ENCODE data around the gene CELF5.
A peak's percentile ranks its signal among the peaks of the same experiment; 100 is the strongest.

CELF5 gene

DNA sequence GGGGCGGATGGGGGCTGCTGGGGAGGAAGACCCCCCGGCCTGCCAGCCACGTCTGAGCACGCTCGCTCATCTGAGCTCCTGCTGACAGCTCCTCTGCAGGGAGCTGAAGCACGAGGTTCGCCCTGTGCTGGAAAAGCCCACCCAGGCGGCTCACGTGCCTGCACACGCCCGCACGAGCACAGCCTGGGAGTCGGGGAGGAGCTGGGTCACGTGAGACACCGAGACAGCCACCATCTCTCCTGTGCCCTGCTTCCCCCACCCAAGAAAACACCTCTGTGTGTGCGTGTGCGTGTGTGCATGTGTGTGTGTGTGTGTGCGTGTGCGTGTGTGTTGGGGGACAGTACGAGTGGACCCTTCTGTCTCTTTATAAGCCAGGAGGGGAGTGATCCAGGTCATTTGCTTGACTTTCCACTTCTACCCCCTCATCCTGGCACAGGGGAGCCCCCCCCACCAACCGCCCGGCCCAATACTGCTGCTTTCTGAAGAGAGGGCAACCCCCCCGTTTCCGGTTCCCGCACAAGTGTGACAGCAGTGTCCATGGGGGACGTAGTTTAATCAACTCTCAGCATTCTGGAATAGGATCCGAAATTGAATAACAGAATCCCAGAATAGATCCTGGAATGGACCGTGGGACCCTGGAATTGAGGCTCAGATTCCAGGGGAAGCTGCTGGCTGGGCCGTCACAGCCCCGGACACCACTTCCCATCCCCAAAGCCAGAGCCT, 42.5 kb downstream of the CELF5 start:
- no peak for DNase-seq
- in situ Hi-C loops (cut with MboI; ENCODE audit: low pct_unique_long_range_greater_than_20kb, low sequenced_read_pairs), result no loop called here

- no peak for DNase-seq
- in situ Hi-C loops (cut with MboI; ENCODE audit: low pct_unique_long_range_greater_than_20kb, low sequenced_read_pairs), result no loop called here
Measured at GRCh38 chr19:3268326-3268725, 43.9 kb downstream of the CELF5 start.

- in situ Hi-C loops (cut with MboI; ENCODE audit: low pct_unique_long_range_greater_than_20kb, low sequenced_read_pairs), result no loop called here
- DNase-seq, result no peak
Measured at GRCh38 chr19:3268763-3269162, 44.3 kb downstream of the CELF5 start.

- in situ Hi-C loops (cut with MboI; ENCODE audit: low pct_unique_long_range_greater_than_20kb, low sequenced_read_pairs), result no loop called here
- DNase-seq, result no peak
Measured at GRCh38 chr19:3269916-3270671, 45.6 kb downstream of the CELF5 start.

GRCh38 chr19:3270902-3271301, 46.4 kb downstream of the CELF5 start:
- in situ Hi-C loops (cut with MboI; ENCODE audit: low pct_unique_long_range_greater_than_20kb, low sequenced_read_pairs), result no loop called here
- no peak for DNase-seq

GRCh38 chr19:3272401-3272931, 48.0 kb downstream of the CELF5 start:
- in situ Hi-C loops (cut with MboI; ENCODE audit: low pct_unique_long_range_greater_than_20kb, low sequenced_read_pairs), result no loop called here
- no peak for DNase-seq

GRCh38 chr19:3272952-3273351, 48.5 kb downstream of the CELF5 start:
- in situ Hi-C loops (cut with MboI; ENCODE audit: low pct_unique_long_range_greater_than_20kb, low sequenced_read_pairs), result no loop called here
- no peak for DNase-seq

DNA sequence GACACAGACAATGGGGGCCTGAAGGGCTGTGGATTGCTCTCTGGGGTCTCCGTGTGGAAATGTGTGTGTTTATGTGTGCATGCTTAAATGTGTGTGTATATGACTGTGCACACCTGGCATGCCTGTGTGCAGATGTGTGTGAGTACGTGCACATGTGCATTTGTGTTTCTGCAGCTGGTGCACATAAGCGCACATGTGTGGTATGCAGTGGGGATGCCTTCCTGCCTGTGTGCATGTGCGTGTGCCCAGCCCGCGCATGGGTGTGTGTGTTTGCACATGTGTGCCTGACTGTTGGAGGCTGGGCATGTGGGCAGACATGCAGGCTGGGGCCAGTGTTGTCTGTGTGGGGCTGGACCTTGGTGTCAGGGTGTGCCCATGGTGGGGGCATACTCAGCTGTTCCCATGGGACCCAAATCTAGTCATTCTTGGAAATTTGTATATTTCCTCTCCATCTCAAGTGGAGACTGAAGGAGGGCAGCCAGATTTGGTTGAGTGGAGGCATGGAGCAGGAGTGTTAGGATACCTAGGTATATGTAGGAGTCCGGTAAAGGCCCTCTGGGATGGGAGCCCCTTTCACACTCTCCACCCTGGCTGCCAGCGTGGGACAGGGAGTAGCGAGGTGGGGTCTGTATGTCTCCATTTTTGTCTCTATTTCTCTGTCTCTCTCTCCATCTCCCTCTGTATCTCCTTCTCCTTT, 49.9 kb downstream of the CELF5 start:
- no peak for DNase-seq
- in situ Hi-C loops (cut with MboI; ENCODE audit: low pct_unique_long_range_greater_than_20kb, low sequenced_read_pairs), result no loop called here

- DNase-seq, result peak; percentile 61
- in situ Hi-C loops (cut with MboI; ENCODE audit: low pct_unique_long_range_greater_than_20kb, low sequenced_read_pairs), result no loop called here
Measured at GRCh38 chr19:3274942-3275582, 50.6 kb downstream of the CELF5 start.

- in situ Hi-C loops (cut with MboI; ENCODE audit: low pct_unique_long_range_greater_than_20kb, low sequenced_read_pairs), result no loop called here
- DNase-seq, result peak; percentile 82
Measured at GRCh38 chr19:3275583-3276340, 51.3 kb downstream of the CELF5 start.

DNA sequence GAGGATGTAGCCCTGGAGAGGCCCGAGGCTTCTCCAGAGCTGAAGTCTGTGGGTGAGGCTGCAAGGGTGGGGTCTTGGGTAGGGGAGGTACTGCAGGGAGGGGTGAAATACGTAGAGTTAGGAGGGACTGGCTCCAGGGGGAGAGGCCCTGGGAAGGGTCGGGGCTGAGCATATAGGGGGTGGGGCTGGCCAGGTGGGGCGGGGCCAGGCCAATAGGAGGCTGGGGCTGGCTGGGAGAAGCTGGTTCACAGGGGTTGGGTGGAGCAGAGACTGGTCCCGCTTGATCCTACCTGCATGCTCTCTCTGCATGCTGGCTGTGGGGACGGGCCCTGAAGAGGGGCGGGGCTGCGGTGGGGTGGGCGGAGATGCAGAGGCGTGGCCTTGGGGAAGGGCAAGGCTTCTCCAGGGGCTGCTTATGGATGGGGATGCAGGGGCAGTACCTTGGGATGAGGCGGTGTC, 51.9 kb downstream of the CELF5 start:
- peak; percentile 71 for DNase-seq
- in situ Hi-C loops (cut with MboI; ENCODE audit: low pct_unique_long_range_greater_than_20kb, low sequenced_read_pairs), result no loop called here

- no peak for DNase-seq
- in situ Hi-C loops (cut with MboI; ENCODE audit: low pct_unique_long_range_greater_than_20kb, low sequenced_read_pairs), result no loop called here
Measured at GRCh38 chr19:3277649-3278048, 53.2 kb downstream of the CELF5 start.

- no peak for DNase-seq
- in situ Hi-C loops (cut with MboI; ENCODE audit: low pct_unique_long_range_greater_than_20kb, low sequenced_read_pairs), result no loop called here
Measured at GRCh38 chr19:3278294-3278693, 53.8 kb downstream of the CELF5 start.

GRCh38 chr19:3278749-3279148, 54.3 kb downstream of the CELF5 start:
- DNase-seq, result no peak
- in situ Hi-C loops (cut with MboI; ENCODE audit: low pct_unique_long_range_greater_than_20kb, low sequenced_read_pairs), result no loop called here

DNA sequence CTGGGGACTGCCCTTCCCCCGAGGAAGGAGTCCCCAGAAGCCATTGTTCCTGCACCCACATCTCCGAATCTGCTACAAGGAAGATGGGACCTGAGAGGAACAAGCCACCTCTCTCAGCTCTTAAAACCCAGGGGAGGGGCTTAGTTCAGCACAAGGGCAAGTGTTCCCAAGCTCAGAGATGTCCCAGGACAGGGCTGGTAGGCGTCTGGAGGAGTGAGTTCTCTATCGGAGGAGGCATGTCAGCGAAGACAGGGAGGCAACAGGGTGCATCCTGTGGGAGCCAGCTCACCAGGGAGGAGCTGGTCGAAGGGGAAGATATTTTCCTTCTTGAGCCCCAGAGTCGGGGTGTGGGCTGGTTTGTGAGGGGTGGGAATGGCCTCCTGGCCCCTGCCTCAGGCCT, 54.8 kb downstream of the CELF5 start:
- no peak for DNase-seq
- in situ Hi-C loops (cut with MboI; ENCODE audit: low pct_unique_long_range_greater_than_20kb, low sequenced_read_pairs), result no loop called here

GRCh38 chr19:3281026-3281425, 56.6 kb downstream of the CELF5 start:
- in situ Hi-C loops (cut with MboI; ENCODE audit: low pct_unique_long_range_greater_than_20kb, low sequenced_read_pairs), result no loop called here
- no peak for DNase-seq

DNA sequence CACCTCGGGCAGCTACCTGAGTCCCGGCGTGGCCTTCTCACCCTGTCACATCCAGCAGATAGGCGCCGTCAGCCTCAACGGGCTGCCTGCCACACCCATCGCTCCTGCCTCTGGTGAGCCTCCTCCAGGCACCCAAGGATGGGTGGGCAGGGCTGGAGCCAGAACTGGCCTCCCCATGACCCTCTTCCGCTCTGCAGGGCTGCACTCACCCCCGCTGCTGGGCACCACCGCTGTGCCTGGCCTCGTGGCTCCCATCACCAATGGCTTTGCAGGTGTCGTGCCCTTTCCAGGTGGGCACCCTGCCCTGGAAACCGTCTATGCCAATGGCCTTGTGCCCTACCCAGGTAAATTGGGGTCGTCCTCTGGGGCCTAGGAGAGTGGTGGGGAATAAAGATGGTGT, 57.7 kb downstream of the CELF5 start:
- no peak for DNase-seq
- in situ Hi-C loops (cut with MboI; ENCODE audit: low pct_unique_long_range_greater_than_20kb, low sequenced_read_pairs), result no loop called here

DNA sequence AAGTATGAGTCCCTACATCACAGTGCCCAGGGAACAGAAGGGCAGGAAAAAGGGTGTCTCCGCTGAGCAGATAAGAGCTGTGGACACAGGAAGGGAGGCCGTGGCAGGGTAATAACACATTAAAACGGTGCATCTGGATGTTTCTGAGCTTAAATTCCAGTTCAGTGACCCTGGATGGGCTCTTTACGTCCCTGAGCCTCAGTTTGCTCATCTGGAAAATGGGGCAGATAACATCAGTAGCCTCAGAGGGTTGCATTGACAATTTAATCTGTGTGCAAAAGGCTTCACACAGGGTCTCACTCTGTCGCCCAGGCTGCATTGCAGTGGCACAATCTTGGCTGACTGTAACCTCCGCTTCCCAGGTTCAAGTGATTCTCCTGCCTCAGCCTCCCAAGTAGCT, 58.1 kb downstream of the CELF5 start:
- in situ Hi-C loops (cut with MboI; ENCODE audit: low pct_unique_long_range_greater_than_20kb, low sequenced_read_pairs), result no loop called here
- DNase-seq, result no peak

DNA sequence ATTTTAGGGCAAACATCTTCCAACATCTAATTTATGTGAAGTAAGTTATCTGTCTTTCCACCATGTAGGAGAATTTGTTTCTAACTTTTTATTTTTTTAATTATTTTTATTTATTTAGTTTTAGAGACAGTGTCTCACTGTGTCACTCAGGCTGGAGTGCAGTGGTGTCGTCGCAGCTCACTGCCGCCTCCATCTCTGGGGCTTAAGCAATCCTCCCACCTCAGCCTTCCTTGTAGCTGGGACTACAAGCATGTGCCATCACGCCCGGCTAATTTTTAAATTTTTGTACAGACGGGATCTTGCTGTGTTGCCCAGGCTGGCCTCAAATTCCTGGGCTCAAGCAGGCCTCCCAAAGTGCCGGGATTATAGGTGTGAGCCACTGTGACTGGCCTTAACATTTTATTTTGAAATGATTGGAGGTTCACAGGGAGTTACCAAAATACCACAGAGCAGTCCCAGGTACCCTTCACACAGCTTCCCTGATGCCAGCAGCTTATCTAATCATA, 58.8 kb downstream of the CELF5 start:
- no peak for DNase-seq
- in situ Hi-C loops (cut with MboI; ENCODE audit: low pct_unique_long_range_greater_than_20kb, low sequenced_read_pairs), result no loop called here
